ENCODE measurements around the gene EIF5AL1.
A peak's percentile ranks its signal among the peaks of the same experiment; 100 is the strongest.
"Not testable (repeated sequence)": the region's sequence is repeated elsewhere in the genome, so short reads cannot be mapped to it uniquely, and the experiment has no call there.

Gene EIF5AL1

DNA sequence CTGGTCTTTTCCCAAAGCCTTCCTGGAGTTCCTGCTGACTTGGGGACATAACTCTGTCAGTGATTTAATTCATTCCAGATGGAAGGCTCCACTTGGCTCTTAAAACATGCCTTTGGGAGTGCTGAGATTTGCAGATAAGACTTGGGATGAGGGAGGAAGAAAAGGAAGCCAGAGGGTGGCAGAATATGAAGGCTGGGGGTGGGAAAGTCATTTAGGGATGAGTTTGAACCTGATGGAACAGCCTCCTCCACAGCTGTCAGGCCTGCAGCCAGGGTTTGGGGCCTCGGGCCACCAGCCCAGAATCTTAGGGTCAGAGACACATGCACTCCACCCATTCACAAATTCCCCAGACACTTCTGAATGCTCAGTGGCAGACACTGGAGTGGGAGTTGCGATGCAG lies 28.4 kb upstream of the EIF5AL1 start:
- H3K4me3 ChIP-seq (ENCODE audit: low read length): no peak overlapping the region
- DNase-seq (ENCODE audit: low read depth, low spot score): no peak

- no peak overlapping the region for H3K4me3 ChIP-seq (ENCODE audit: low read length)
- no peak for DNase-seq (ENCODE audit: low read depth, low spot score)
Observed at GRCh38 chr10:79484476-79484875, 27.9 kb upstream of the EIF5AL1 start.

DNA sequence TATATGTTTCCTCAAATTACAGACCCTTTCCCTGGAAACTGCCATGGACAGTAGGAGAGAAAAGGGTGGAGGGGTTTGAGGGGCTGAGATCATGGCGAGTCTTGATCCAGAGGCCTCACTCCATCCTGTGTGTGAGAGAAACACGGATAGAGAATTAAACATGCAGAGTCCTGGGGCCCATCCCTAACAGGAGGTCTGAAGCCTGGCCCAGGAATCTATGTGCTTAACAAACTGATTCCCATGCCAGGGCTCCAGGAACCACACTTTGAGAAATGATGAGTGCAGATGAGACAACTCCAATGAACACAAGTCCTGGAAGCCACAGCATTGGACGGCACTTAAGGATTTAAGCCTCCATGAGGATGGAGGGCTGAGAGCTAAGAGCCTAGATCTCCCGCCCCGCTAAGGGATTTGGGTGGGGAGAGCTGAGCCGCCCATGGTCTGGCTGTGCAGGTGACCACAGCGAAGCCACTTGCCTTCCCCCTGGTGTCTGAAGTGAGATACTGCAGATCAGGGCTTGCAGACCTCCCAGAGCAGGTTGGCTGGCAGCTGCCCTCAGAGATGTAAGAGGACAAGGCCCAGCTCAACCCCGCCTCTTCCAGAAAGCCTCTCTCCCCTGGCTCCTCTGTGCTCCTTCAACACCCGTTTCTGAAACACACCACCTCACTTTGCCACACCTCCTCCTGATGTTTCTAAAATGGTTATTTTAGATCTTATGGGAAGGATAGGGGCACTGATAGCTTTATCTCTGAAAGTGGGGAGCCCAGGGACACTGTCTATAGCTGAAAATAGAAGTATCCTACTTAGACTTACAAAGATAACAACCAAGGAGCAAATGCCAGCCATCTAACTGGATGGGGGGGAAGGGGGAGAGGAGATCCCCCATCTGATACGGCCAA lies 24.8 kb upstream of the EIF5AL1 start:
- no peak overlapping the region for H3K4me3 ChIP-seq (ENCODE audit: low read length)
- no peak for DNase-seq (ENCODE audit: low read depth, low spot score)

GRCh38 chr10:79488336-79488735 lies 24.0 kb upstream of the EIF5AL1 start:
- no peak for DNase-seq (ENCODE audit: low read depth, low spot score)
- H3K4me3 ChIP-seq (ENCODE audit: low read length): no peak overlapping the region

DNA sequence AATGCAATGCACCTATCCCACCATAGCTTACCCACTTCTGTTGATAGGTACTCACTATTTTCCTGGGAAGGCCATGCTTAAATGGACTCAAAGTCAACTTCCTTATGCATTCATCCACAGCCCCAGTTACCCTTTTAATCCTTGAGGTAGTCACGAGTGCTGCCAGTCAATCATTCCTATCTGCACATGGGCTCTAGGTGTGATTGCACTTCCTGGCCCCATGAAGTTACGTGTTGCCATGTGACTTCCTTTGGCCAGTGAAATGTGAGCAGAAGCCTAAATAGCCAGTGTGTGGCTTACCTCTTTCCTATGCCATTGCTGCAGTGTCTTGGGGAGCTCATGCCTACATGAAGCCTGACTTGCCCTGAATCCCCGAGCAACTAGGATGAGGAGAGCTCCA lies 23.5 kb upstream of the EIF5AL1 start:
- DNase-seq (ENCODE audit: low read depth, low spot score): no peak

DNA sequence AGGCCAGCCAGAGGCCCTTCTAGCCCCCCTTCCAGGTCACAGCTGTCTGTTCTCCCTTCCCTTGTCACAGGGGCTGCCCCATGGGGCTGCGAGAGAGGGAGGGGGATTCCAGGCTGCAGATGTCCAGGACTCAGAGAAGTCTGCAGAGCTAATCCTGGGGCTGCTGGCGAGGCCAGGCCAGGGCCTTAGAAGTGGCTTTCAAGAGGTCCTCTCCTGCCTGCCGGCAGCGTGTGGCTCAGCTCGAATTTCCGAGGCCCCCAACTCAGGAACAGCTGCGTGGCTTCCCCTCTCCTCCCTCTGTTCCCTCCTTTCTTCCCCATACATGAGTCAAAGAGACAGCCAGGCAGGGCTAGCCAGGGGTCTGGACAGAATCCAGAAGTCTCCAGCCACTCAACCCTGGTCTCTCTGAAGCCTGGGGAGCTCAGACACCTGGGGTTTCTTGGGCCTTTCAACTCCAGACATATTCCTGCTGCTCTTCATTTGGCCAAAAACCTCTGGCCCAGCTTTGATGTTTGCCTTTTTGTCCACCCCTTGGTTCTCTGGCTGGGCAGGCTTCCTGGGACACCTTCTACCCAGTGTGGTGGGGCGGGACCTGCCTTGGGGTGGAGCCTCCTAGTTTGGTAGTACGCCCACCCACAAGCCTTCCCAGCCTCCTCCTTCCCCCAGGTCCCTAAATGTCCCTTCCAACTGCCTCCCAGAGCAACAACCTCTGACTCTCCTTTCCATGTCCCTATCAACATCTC lies 21.8 kb upstream of the EIF5AL1 start:
- H3K4me3 ChIP-seq (ENCODE audit: low read length): no peak overlapping the region
- DNase-seq (ENCODE audit: low read depth, low spot score): no peak

More for the DNA sequence above, 23.5 kb upstream of the EIF5AL1 start:
- H3K4me3 ChIP-seq (ENCODE audit: low read length): no peak overlapping the region

GRCh38 chr10:79491143-79491835 lies 21.0 kb upstream of the EIF5AL1 start:
- DNase-seq (ENCODE audit: low read depth, low spot score): no peak

GRCh38 chr10:79492256-79492655 lies 20.1 kb upstream of the EIF5AL1 start:
- no peak for DNase-seq (ENCODE audit: low read depth, low spot score)
- no peak overlapping the region for H3K4me3 ChIP-seq (ENCODE audit: low read length)

More at GRCh38 chr10:79491143-79491835, 21.0 kb upstream of the EIF5AL1 start:
- no peak overlapping the region for H3K4me3 ChIP-seq (ENCODE audit: low read length)

- DNase-seq (ENCODE audit: low read depth, low spot score): no peak
- H3K4me3 ChIP-seq (ENCODE audit: low read length): no peak overlapping the region
Observed at GRCh38 chr10:79492839-79493238, 19.5 kb upstream of the EIF5AL1 start.

DNA sequence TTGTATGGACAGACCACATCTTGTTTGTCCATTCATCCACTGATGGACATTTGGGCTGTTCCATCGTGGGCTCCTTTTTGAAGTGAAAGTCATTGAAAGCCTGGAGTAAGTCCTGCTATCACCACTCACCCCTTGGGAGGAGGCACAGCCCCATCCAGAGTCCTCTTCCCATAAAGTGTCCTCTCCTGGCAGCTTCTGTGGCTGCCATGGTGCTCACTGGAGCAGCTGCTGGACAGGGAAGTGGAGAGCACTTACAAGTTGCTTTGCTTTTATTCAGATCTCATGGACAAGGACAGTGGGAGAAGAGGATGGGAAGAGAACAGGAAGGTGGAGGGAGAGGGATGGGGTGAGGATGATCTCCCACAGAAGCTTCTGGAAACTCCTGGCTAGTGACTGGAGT lies 18.5 kb upstream of the EIF5AL1 start:
- DNase-seq (ENCODE audit: low read depth, low spot score): no peak

GRCh38 chr10:79494871-79495705 lies 17.2 kb upstream of the EIF5AL1 start:
- DNase-seq (ENCODE audit: low read depth, low spot score): no peak
- H3K4me3 ChIP-seq (ENCODE audit: low read length): no peak overlapping the region

More for the DNA sequence above, 18.5 kb upstream of the EIF5AL1 start:
- H3K4me3 ChIP-seq (ENCODE audit: low read length): no peak overlapping the region

DNA sequence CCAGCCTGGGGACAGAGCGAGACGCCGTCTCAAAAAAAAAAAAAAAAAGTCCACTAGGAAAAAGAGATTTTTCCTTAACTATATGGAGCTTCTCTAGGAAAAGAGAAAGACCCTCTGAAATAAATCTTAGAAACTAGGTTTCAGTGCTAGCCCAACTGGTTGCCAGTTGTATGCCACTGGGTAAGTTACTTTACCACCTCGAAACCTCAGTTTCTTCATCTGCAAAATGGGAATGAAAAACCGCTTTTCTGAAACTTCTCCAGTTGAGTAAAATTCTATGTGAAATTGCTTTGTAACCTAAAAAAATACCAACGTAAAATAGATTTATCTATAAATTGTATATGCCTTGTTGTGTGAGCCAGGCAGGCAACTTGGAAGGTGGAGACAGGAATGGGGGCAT lies 16.5 kb upstream of the EIF5AL1 start:
- no peak for DNase-seq (ENCODE audit: low read depth, low spot score)
- H3K4me3 ChIP-seq (ENCODE audit: low read length): no peak overlapping the region

- H3K4me3 ChIP-seq (ENCODE audit: low read length): no peak overlapping the region
- peak; percentile 39 for DNase-seq (ENCODE audit: low read depth, low spot score)
Observed at GRCh38 chr10:79496896-79497295, 15.4 kb upstream of the EIF5AL1 start.

- no peak for DNase-seq (ENCODE audit: low read depth, low spot score)
- H3K4me3 ChIP-seq (ENCODE audit: low read length): no peak overlapping the region
Observed at GRCh38 chr10:79498291-79498829, 14.0 kb upstream of the EIF5AL1 start.

GRCh38 chr10:79502561-79503309 lies 9.6 kb upstream of the EIF5AL1 start:
- no peak overlapping the region for H3K4me3 ChIP-seq (ENCODE audit: low read length)
- DNase-seq (ENCODE audit: low read depth, low spot score): no peak

DNA sequence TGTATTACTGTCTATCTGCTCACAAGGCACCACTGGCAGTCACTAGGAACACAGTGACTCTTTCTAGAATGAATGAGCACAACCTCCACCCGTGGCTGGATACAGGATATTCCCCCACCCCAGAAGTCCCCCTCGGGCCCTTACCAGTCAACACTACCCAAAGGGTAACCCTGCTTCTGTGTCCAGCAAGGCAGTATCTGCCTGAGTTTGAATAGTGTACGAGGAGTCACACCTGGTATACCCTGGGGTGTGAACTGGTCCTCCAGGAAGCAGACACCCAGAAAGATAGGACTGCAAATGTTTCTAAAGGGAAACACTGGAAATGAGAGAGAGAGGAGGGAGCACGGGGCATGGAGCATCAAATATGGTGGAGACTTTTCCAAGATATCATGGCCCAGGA lies 8.5 kb upstream of the EIF5AL1 start:
- not testable (repeated sequence) for DNase-seq (ENCODE audit: low read depth, low spot score)

DNA sequence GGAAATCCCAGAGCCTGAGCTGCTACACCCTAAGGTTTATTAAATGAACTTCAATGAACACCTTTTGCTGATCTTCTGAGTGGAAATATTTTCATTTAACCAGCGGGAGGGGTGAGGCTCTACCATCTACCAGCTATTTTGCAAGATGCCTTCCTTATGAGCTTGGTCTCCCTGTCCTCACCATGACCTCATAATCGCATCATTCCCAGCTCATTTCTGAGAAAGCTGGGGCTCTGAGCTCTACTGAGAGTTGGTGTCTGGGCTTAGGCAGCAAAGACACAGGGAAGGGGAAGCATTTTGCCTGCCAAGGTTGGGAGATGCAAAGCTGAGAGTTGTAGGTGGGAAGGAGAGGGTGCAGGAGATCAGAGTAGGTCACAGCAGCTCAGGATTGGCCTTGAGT lies 7.8 kb upstream of the EIF5AL1 start:
- not testable (repeated sequence) for DNase-seq (ENCODE audit: low read depth, low spot score); H3K4me3 ChIP-seq (ENCODE audit: low read length)

More for the DNA sequence above, 8.5 kb upstream of the EIF5AL1 start:
- H3K4me3 ChIP-seq (ENCODE audit: low read length): not testable (repeated sequence)

DNA sequence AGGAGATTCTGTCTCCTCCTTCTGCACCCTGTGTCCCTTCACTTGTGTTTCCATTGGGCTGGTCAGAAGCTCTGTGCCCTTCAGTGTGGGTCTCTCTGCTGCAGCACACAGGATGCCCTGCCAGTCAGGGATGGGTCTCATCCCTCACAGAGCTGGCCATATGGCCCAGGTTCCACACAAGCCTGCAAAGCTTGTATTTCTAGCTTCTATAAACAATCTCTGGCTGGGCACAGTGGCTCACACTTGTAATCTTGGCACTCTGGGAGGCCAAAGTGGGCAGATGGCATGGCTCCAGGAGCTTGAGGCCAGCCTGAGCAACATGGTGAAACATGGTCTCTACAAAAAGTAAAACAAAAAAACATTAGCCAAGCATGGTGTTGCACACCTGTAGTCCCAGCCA lies 7.0 kb upstream of the EIF5AL1 start:
- DNase-seq (ENCODE audit: low read depth, low spot score): not testable (repeated sequence)

More for the DNA sequence above, 7.0 kb upstream of the EIF5AL1 start:
- not testable (repeated sequence) for H3K4me3 ChIP-seq (ENCODE audit: low read length)

Measured in Jurkat, Clone E6-1 (cell line).